IMR-90 (cell line): ENCODE measurements around the gene NKX2-1. TPM values are rescaled to one million over a fixed set of nuclear protein-coding genes. Genes with fewer than 3 reads are reported as not detected.

Experiments used
- ATAC-seq: fragments of 200-7000 bp; cut with Tn5 transposase; 2 replicates; pipeline ENCODE4 v1.9.1; 2020; ENCODE audit warnings: low read depth, mild to moderate bottlenecking, moderate library complexity
- BruUV-seq: library from RNA; stranded (reverse); fragments of 400-500 nt; replicated peaks from 2 replicates; lab custom pipeline; 2021; lab: Mats Ljungman, UMichigan
- CTCF ChIA-PET: fragments of 300-600 bp; formaldehyde crosslinking; extraction: SDS; loops from one replicate; lab custom pipeline; 2021; ENCODE audit warnings: antibody characterized with exemption; lab: Yijun Ruan, JAX
- POLR2A ChIA-PET: fragments of 300-600 bp; sonication (Branson Sonifier 250); formaldehyde crosslinking; loops from one replicate; lab custom pipeline; 2022; ENCODE audit warnings: antibody characterized with exemption; ENCODE audit not compliant: unreplicated experiment; lab: Charles Lee
- DNase-seq: peaks from one replicate; pipeline ENCODE4 v3.0.0; 2013
- H2AFZ ChIP-seq: replicated peaks from 2 replicates; pipeline ENCODE3; 2013; ENCODE audit warnings: low read length, mild to moderate bottlenecking; ENCODE audit not compliant: poor library complexity
- H2AK5ac ChIP-seq: 2 replicates; pipeline ENCODE4 v1.6.1; 2013; ENCODE audit warnings: low read depth, low read length, inconsistent platforms
- H2AK9ac ChIP-seq: replicated peaks from 2 replicates; pipeline ENCODE3; 2013; ENCODE audit warnings: mild to moderate bottlenecking, low read depth, low read length, moderate library complexity; ENCODE audit not compliant: poor library complexity
- H2BK120ac ChIP-seq: 2 replicates; pipeline ENCODE4 v1.6.1; 2013; ENCODE audit warnings: low read depth, low read length, inconsistent platforms
- H2BK15ac ChIP-seq: 3 replicates; pipeline ENCODE4 v1.6.1; 2013; ENCODE audit warnings: low read depth, low read length, inconsistent platforms
- H2BK20ac ChIP-seq: 2 replicates; pipeline ENCODE4 v1.6.1; 2013; ENCODE audit warnings: low read depth, mild to moderate bottlenecking, inconsistent platforms, low read length, moderate library complexity
- H2BK5ac ChIP-seq: 2 replicates; pipeline ENCODE4 v1.6.1; 2013; ENCODE audit warnings: mild to moderate bottlenecking, low read depth, low read length, inconsistent platforms; ENCODE audit not compliant: poor library complexity, severe bottlenecking
- H3K14ac ChIP-seq: replicated peaks from 2 replicates; pipeline ENCODE4 v1.6.1; 2013; ENCODE audit warnings: low read depth, low read length, inconsistent platforms
- H3K18ac ChIP-seq: 2 replicates; pipeline ENCODE4 v1.6.1; 2013; ENCODE audit warnings: low read depth, low read length, control low read depth
- H3K23ac ChIP-seq: 2 replicates; pipeline ENCODE4 v1.6.1; 2013; ENCODE audit warnings: low read depth, low read length, inconsistent platforms
- H3K27ac ChIP-seq: 2 replicates; pipeline ENCODE4 v1.5.1; 2013; ENCODE audit warnings: mild to moderate bottlenecking, control low read depth, low read length; ENCODE audit not compliant: insufficient read depth
- H3K27me3 ChIP-seq: 2 replicates; pipeline ENCODE4 v1.6.1; 2013; ENCODE audit warnings: low read length; ENCODE audit not compliant: control insufficient read depth, insufficient read depth
- H3K36me3 ChIP-seq: 2 replicates; pipeline ENCODE4 v1.6.1; 2013; ENCODE audit warnings: low read length, mixed read lengths; ENCODE audit not compliant: control insufficient read depth, insufficient read depth
- H3K4ac ChIP-seq: 2 replicates; pipeline ENCODE4 v1.6.1; 2013; ENCODE audit warnings: low read depth, low read length, inconsistent platforms
- H3K4me1 ChIP-seq: 2 replicates; pipeline ENCODE4 v1.6.1; 2013; ENCODE audit warnings: low read length, mixed read lengths; ENCODE audit not compliant: control insufficient read depth, insufficient read depth
- H3K4me2 ChIP-seq: 2 replicates; pipeline ENCODE4 v1.6.1; 2013; ENCODE audit warnings: low read depth, mild to moderate bottlenecking, control low read depth, low read length, moderate library complexity
- H3K4me3 ChIP-seq: 2 replicates; pipeline ENCODE4 v1.5.1; 2013; ENCODE audit warnings: low read depth, mild to moderate bottlenecking, control low read depth, low read length, moderate library complexity; ENCODE audit not compliant: insufficient read depth
- H3K56ac ChIP-seq: 2 replicates; pipeline ENCODE4 v1.6.1; 2013; ENCODE audit warnings: low read length, inconsistent platforms; ENCODE audit not compliant: insufficient read depth; ENCODE audit errors: extremely low read depth
- H3K79me1 ChIP-seq, 2 experiments: 2 replicates each; pipeline ENCODE4 v1.6.1; 2013; ENCODE audit warnings: low read length in 2 of 2, inconsistent platforms in 1 of 2, low read depth in 1 of 2
- H3K9ac ChIP-seq: 2 replicates; pipeline ENCODE4 v1.6.1; 2013; ENCODE audit warnings: low read depth, low read length, control low read depth
- H3K9me1 ChIP-seq: 2 replicates; pipeline ENCODE4 v1.6.1; 2013; ENCODE audit warnings: low read length, inconsistent platforms; ENCODE audit not compliant: insufficient read depth
- H3K9me3 ChIP-seq: 2 replicates; pipeline ENCODE4 v1.6.1; 2013; ENCODE audit warnings: low read length; ENCODE audit not compliant: control insufficient read depth, insufficient read depth
- H4K20me1 ChIP-seq: 2 replicates; pipeline ENCODE4 v1.6.1; 2013; ENCODE audit warnings: low read length, inconsistent platforms; ENCODE audit not compliant: insufficient read depth
- H4K5ac ChIP-seq: 2 replicates; pipeline ENCODE4 v1.6.1; 2013; ENCODE audit warnings: mild to moderate bottlenecking, low read depth, low read length, control low read depth
- H4K8ac ChIP-seq, 2 experiments: 2 replicates each; pipeline ENCODE4 v1.6.1; 2013; ENCODE audit warnings: low read depth in 2 of 2, low read length in 2 of 2, control low read depth in 1 of 2, inconsistent platforms in 1 of 2
- H4K91ac ChIP-seq: 2 replicates; pipeline ENCODE4 v1.6.1; 2013; ENCODE audit warnings: low read depth, low read length, inconsistent platforms; ENCODE audit not compliant: insufficient read depth
- FOS ChIP-seq: fragments of 150-350 bp; IDR thresholded peaks from 2 replicates; pipeline ENCODE4 v1.6.1; 2016; ENCODE audit warnings: low read depth, low read length
- MAFK ChIP-seq: IDR thresholded peaks from 2 replicates; pipeline ENCODE4 v1.6.1; 2012; ENCODE audit warnings: low read depth, low read length, improper control_type of control experiment
- MAZ ChIP-seq: IDR thresholded peaks from 2 replicates; pipeline ENCODE4 v1.6.1; 2012; ENCODE audit warnings: low read depth, mild to moderate bottlenecking, low read length, improper control_type of control experiment, moderate library complexity, borderline replicate concordance
- NFE2L2 ChIP-seq: fragments of 150-350 bp; IDR thresholded peaks from 2 replicates; pipeline ENCODE4 v1.6.1; 2016; ENCODE audit warnings: low read depth, mild to moderate bottlenecking, low read length
- RAD21 ChIP-seq: IDR thresholded peaks from 2 replicates; pipeline ENCODE4 v1.6.1; 2012; ENCODE audit warnings: low read length, improper control_type of control experiment
- SMC3 ChIP-seq: fragments of 150-350 bp; IDR thresholded peaks from 2 replicates; pipeline ENCODE4 v1.6.1; 2016; ENCODE audit warnings: low read depth, mild to moderate bottlenecking, antibody characterized with exemption, low read length, moderate library complexity
- WGBS, 2 experiments: methylation state at CpG; one replicate each; pipeline versions ENCODE4 v1.1.5 to v1.1.7; 2013; ENCODE audit warnings: missing lambda C conversion rate in 2 of 2; ENCODE audit not compliant: insufficient read length in 1 of 2; ENCODE audit errors: extremely low coverage in 2 of 2; 5-methylcytosine and 5-hydroxymethylcytosine counted together
- dilution Hi-C: fragments of 300-500 bp; cut with HindIII; formaldehyde crosslinking; loops from one replicate; pipeline ENCODE4 v1.14.3; 2018; ENCODE audit warnings: low sequenced_read_pairs; ENCODE audit not compliant: unreplicated experiment
- in situ Hi-C: fragments of 300-500 bp; cut with MboI; formaldehyde crosslinking; loops from 3 replicates; pipeline ENCODE4 v1.14.3; 2019; ENCODE audit warnings: low sequenced_read_pairs, inconsistent platforms, mixed read lengths
- intact Hi-C: fragments of 100-400 bp; cut with micrococcal nuclease; formaldehyde crosslinking; loops from 2 replicates; pipeline ENCODE4 v1.10.0; 2022
- polyA plus RNA-seq, 3 experiments: library from polyadenylated mRNA; depleted of rRNA; stranded (reverse); fragments of >200 nt; gene quantifications; 2 replicates each; pipeline ENCODE4 v1.2.3, GENCODE V29; 2012; ENCODE audit warnings: low replicate concordance in 1 of 3
- total RNA-seq: library from RNA; depleted of rRNA; stranded (reverse); fragments of >200 nt; gene quantifications from 2 replicates; pipeline ENCODE4 v1.2.3, GENCODE V29; 2012
- TF ChIP-seq, protein P1 (sequence below): conservative IDR thresholded peaks from 2 replicates; pipeline ENCODE4 v1.5.1; 2012; ENCODE audit warnings: mild to moderate bottlenecking, low read depth, low read length, improper control_type of control experiment

NKX2-1 gene
- total and polyA plus RNA-seq, 2 of the 4 experiments (the other 2 are of a cell fraction), result not detected

GRCh38 chr14:36498938-36499337 lies 21.1 kb downstream of the NKX2-1 start:
- H3K56ac ChIP-seq, result no peak overlapping the region
- BruUV-seq, result no TSS peak
- H3K9me1 ChIP-seq, result no peaks in the 10 kb centered on the region
- H3K27me3 ChIP-seq, result peaks cover 15% of the 10 kb centered on the region
- no peak overlapping the region for H3K23ac ChIP-seq
- ChIA-PET CTCF (no interaction called here), POLR2A (no interaction called here)
- H3K14ac ChIP-seq, result no peak overlapping the region
- WGBS, 2 experiments, result no CpG with 5 or more reads among the region's 2 CpGs
- H4K91ac ChIP-seq, result no peak overlapping the region
- H3K4me2 ChIP-seq, result no peak overlapping the region
- ATAC-seq (no peak), DNase-seq (no peak)
- no peak overlapping the region for H3K9ac ChIP-seq
- H2AFZ ChIP-seq, result no peak overlapping the region
- no peak overlapping the region for H4K5ac ChIP-seq
- in situ Hi-C loops, result no loop called here
- no peak overlapping the region for H4K8ac ChIP-seq
- H3K4ac ChIP-seq, result no peak overlapping the region
- H2AK5ac ChIP-seq, result no peak overlapping the region
- H3K4me3 ChIP-seq, result no peak overlapping the region
- no peaks in the 10 kb centered on the region for H3K79me1 ChIP-seq
- no peak overlapping the region for H2AK9ac ChIP-seq
- H3K27ac ChIP-seq, result no peak overlapping the region
- TF ChIP-seq, protein P1, sequence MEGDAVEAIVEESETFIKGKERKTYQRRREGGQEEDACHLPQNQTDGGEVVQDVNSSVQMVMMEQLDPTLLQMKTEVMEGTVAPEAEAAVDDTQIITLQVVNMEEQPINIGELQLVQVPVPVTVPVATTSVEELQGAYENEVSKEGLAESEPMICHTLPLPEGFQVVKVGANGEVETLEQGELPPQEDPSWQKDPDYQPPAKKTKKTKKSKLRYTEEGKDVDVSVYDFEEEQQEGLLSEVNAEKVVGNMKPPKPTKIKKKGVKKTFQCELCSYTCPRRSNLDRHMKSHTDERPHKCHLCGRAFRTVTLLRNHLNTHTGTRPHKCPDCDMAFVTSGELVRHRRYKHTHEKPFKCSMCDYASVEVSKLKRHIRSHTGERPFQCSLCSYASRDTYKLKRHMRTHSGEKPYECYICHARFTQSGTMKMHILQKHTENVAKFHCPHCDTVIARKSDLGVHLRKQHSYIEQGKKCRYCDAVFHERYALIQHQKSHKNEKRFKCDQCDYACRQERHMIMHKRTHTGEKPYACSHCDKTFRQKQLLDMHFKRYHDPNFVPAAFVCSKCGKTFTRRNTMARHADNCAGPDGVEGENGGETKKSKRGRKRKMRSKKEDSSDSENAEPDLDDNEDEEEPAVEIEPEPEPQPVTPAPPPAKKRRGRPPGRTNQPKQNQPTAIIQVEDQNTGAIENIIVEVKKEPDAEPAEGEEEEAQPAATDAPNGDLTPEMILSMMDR, result no peak
- TF ChIP-seq RAD21 (no peak), MAZ (no peak), FOS (no peak), SMC3 (no peak), MAFK (no peak), NFE2L2 (no peak)
- no peaks in the 10 kb centered on the region for H3K4me1 ChIP-seq
- dilution Hi-C loops, result no loop called here
- H2BK20ac ChIP-seq, result no peak overlapping the region
- no peak overlapping the region for H2BK120ac ChIP-seq
- no peak overlapping the region for H2BK5ac ChIP-seq
- no peaks in the 10 kb centered on the region for H3K36me3 ChIP-seq
- H3K18ac ChIP-seq, result no peak overlapping the region
- H2BK15ac ChIP-seq, result no peak overlapping the region
- H3K9me3 ChIP-seq, result no peaks in the 10 kb centered on the region
- H4K20me1 ChIP-seq, result no peaks in the 10 kb centered on the region
- intact Hi-C loops, result no loop called here
